HL-60 (cell line): ENCODE measurements around the gene MPO.

ENCODE experiments used
- DNase-seq, 2 experiments: peaks; one replicate each; pipeline ENCODE4 v3.0.0-alpha.2; 2010 to 2020; ENCODE audit warnings: low read depth in 1 of 2, low spot score in 1 of 2
- H3K27ac ChIP-seq: fragments of 250-450 bp; sonication (Bioruptor Pico); replicated peaks from 2 replicates; pipeline ENCODE4 v1.5.1; 2020; ENCODE audit warnings: mild to moderate bottlenecking, moderate library complexity
- H3K27me3 ChIP-seq: fragments of 250-450 bp; sonication (Bioruptor Pico); 2 replicates; pipeline ENCODE4 v1.5.1; 2021; ENCODE audit warnings: mild to moderate bottlenecking, moderate library complexity; ENCODE audit not compliant: insufficient read depth, poor library complexity, severe bottlenecking
- H3K4me3 ChIP-seq: replicated peaks from 2 replicates; pipeline ENCODE4 v1.5.1; 2011; ENCODE audit warnings: mild to moderate bottlenecking, control low read depth, low read length; ENCODE audit not compliant: insufficient read depth
- CTCF ChIP-seq: IDR thresholded peaks from one replicate; pipeline ENCODE4 v1.5.1; 2011; ENCODE audit warnings: low read length, control low read depth, inconsistent platforms; ENCODE audit not compliant: insufficient read depth
- GABPA ChIP-seq: IDR thresholded peaks from 2 replicates; pipeline ENCODE4 v1.6.1; 2012; ENCODE audit warnings: low read depth
- POLR2AphosphoS5 ChIP-seq: IDR thresholded peaks from 2 replicates; pipeline ENCODE4 v1.6.1; 2012; ENCODE audit warnings: low read depth
- REST ChIP-seq: IDR thresholded peaks from 2 replicates; pipeline ENCODE4 v1.6.1; 2012; ENCODE audit warnings: low read depth; ENCODE audit not compliant: insufficient replicate concordance
- SPI1 ChIP-seq: IDR thresholded peaks from 2 replicates; pipeline ENCODE4 v1.6.1; 2012; ENCODE audit warnings: low read depth, mild to moderate bottlenecking, borderline replicate concordance

MPO gene

GRCh38 chr17:58264407-58265103 lies 16.2 kb downstream of the MPO start:
- H3K27me3 ChIP-seq: peaks cover 4% of the 10 kb centered on the region
- TF ChIP-seq POLR2AphosphoS5 (peak; percentile 79), GABPA (no peak)

GRCh38 chr17:58263773-58264172 lies 17.0 kb downstream of the MPO start:
- DNase-seq: peak; percentile 27 to 28
- Histone ChIP-seq H3K27me3 (peaks cover 4% of the 10 kb centered on the region), H3K4me3 (no peak overlapping the region), H3K27ac (no peak overlapping the region)
- no peak; the same call in 1 of the 2 replicates for TF ChIP-seq POLR2AphosphoS5
- no peak for TF ChIP-seq CTCF
- TF ChIP-seq GABPA: no peak
- no peak for TF ChIP-seq SPI1
- no peak for TF ChIP-seq REST

More at GRCh38 chr17:58264407-58265103, 16.2 kb downstream of the MPO start:
- DNase-seq: peak; percentile 38 to 54
- H3K27ac ChIP-seq: no peak overlapping the region
- no peak overlapping the region for H3K4me3 ChIP-seq

GRCh38 chr17:58262149-58262548 lies 18.6 kb downstream of the MPO start:
- TF ChIP-seq GABPA: no peak
- no peak for TF ChIP-seq CTCF
- TF ChIP-seq POLR2AphosphoS5: no peak
- no peak for TF ChIP-seq REST
- no peak for TF ChIP-seq SPI1
- Histone ChIP-seq H3K27ac (no peak overlapping the region), H3K4me3 (no peak overlapping the region), H3K27me3 (peaks cover 4% of the 10 kb centered on the region)
- no peak for DNase-seq

GRCh38 chr17:58254803-58255202 lies 25.9 kb downstream of the MPO start:
- Histone ChIP-seq H3K27ac (no peak overlapping the region), H3K27me3 (no peaks in the 10 kb centered on the region), H3K4me3 (no peak overlapping the region)
- no peak for DNase-seq
- TF ChIP-seq SPI1 (no peak), POLR2AphosphoS5 (no peak), REST (no peak), GABPA (no peak), CTCF (no peak)
